Measurements from ENCODE around the gene COPS6.

DNA sequence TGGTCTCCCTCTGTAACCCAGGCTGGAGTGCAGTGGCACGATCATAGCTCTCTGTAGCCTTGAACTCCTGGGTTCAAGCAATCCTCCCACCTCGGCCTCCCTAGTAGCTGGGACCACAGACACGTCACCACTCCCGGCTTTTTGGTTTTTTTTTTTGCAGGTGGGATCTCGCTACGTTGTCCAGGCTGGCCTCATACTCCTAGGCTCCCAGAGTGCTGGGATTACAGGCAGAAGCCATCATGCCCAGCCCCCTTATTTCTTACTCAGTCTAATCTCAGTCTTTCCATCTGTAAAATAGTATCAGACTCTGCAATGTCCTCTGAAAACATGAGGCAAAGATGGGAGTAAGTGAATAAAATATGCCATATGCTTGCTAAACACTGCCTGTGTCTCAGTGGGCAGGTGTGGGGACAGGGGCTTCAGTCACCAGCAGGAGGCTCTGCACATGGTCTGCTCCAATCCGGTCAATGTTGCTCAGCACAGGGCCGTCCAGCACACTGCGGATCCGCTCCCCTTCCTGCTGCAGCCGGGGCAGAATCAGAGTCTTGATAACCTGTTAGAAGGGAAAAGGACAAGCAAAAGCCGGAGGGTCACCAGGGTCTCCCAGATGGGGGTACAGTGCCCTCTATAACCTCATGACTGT is 20.9 kb downstream of the COPS6 start:
- TF ChIP-seq CTCF (IDR thresholded peaks at IDR 0.05) (no peak), EZH2 (IDR thresholded peaks at IDR 0.05) (no peak), EZH2phosphoT487 (IDR thresholded peaks at IDR 0.05) (no peak)

All from neural progenitor cell (in vitro differentiated cells).